HG03342 (cell line): ENCODE results near the gene CP.
"Not testable (repeated sequence)": the region's sequence is repeated elsewhere in the genome, so short reads cannot be mapped to it uniquely, and the experiment has no call there.

ENCODE experiments used
- ATAC-seq: cut with Tn5 transposase; IDR thresholded peaks from one replicate; pipeline ENCODE4 v1.9.1; 2021; ENCODE audit warnings: mild to moderate bottlenecking, moderate library complexity; ENCODE audit not compliant: unreplicated experiment

CP gene

GRCh38 chr3:149231871-149232270, 10.2 kb upstream of the CP start:
- no peak for ATAC-seq

GRCh38 chr3:149227591-149228268, 6.1 kb upstream of the CP start:
- ATAC-seq = no peak

DNA sequence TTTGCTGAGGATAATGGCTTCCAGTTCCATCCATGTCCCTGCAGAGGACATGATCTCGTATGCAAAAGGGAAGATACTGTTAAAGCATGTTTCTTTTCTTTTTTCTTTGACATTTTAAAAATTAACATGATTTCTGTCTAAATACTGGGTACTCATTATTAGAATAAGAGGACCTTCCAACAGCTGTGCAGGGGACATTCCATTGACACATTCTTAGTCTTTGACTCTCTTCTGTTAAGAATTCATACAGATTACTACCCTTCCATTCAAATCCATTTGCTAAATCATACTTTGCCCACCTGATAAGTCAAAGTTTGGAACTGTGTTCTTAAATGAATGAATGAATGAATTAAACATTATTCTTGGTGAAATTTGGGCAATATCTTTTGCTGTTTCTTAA, 5.1 kb upstream of the CP start:
- no peak for ATAC-seq

GRCh38 chr3:149224736-149225594, 3.3 kb upstream of the CP start:
- peak; percentile 93 for ATAC-seq

DNA sequence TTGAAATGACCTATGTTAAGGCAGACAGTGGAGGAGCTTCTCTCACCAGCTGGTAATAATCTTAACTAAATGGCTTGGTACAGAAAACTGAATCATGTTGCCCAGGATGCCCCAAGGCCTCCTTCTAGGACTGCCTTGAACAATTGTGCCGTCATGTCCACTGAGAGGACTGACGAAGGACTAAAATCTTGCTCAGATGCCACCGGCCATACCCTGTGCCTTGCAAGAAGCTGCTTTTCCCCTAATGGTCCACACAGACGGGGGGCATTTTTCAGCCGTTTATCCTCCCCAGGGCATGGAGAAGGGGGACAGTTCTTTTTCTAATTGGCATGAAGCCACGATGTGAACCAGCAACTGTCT, 1.8 kb upstream of the CP start:
- ATAC-seq = no peak

DNA sequence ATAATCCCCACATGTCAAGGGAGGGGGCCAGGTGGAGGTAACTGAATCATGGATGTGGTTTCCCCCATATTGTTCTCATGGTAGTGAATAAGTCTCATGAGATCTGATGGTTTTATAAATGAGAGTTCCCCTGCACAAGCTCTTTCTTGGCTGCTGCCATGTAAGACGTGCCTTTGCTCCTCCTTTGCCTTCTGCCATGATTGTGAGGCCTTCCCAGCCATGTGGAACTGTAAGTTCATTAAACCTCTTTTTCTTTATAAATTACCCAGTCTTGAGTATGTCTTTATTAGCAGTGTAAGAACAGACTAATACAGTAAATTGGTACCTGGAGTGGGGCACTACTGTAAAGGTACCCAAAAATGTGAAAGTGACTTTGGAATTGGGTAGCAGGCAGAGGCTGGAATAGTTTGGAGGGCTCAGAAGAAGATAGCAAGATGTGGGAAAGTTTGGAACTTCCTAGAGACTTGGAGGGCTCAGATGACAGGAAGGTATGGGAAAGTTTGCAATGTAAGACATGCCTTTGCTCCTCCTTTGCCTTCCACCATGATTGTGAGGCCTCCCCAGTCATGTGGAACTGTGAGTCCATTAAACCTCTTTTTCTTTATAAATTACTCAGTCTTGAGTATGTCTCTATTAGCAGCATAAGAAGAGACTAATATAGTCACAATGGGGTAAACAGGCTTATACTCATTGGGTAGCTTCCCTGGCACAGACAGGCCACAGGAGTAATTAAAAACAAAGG, 2.1 kb downstream of the CP start:
- ATAC-seq = not testable (repeated sequence)

- ATAC-seq = no peak
These were observed 4.3 kb downstream of the CP start for GRCh38 chr3:149217347-149217746.

DNA sequence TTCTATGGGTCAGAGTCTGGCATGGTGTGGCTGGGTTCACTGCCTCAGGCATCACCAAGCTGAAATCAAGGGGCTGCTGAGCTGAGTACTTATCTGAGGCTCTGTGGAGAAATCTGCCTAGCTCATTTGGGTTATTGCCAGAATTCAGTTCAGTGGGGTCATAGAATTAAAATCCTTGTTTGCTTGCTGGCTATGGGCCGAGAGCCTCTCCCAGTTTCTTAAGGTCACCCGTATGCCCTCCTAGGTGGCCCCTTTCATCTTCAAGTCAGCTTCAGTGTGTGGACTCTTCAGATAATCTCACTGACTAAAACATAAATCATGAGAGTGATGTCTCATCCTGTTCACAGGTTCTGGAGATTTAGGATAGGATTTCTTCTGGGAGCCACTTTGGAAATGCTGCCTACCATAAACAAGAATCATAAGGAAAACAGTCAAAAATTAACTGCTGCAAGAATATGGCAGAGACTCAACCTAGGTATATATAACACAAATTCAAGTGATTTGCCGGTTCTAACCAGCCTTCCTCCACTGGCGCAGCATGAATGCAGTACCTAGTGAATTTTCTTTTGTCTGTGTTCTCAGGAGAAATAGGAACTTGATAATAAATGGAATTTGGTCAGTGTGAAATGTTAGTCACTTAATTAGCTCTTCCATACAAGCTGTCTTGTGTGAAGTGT, 5.3 kb downstream of the CP start:
- ATAC-seq = no peak

GRCh38 chr3:149215515-149215914, 6.1 kb downstream of the CP start:
- ATAC-seq = no peak

GRCh38 chr3:149214702-149215101, 6.9 kb downstream of the CP start:
- no peak for ATAC-seq

GRCh38 chr3:149212386-149212785, 9.2 kb downstream of the CP start:
- no peak for ATAC-seq

DNA sequence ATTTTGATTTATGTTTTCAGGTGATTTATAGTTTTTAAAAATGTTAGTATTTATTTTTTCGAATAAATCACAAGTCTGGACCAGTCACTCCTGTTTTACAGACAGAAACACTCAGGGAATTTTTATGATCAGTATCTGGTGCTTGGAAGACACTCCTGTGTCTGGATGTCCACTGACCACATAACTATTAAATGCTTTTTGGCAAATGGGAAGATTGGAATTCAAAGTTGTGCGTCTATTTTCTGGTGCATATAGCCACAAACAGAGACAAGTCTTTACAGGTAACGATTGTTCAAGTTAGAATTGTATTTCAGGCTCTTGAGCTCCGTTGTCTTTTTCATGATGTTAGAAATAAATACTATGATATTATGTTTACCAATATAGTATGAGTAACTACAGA, 12.2 kb downstream of the CP start:
- no peak for ATAC-seq

- no peak for ATAC-seq
These were observed 14.2 kb downstream of the CP start for GRCh38 chr3:149207475-149207874.

DNA sequence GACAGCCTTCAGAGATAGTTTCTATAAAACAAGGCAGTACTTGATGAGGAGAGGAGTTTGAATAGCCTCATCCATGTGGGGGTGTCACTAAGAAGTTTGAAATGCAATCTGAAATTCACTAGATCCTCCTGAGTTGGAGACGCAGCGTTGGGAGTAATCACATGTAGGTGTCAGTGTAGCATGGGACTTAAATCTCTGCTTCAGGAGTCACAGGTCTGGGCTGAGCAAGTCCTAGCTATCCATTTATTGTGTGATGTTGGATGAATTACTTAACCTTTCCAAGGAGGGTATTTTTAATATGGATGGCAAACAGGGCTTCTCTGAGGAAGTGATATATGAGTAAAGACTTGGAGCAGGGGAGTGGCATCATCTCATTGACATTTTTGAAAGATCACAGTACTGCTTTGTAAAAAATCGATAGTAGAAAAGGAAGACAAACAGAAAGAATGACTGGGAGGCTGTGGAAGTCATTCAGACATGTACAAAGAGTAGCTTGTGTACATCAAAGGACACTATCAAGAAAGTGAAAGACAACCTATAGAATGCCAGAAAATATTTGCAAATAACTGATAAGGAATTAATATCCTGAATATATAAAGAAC, 17.1 kb downstream of the CP start:
- ATAC-seq = no peak

GRCh38 chr3:149203758-149204157, 17.9 kb downstream of the CP start:
- ATAC-seq = peak; percentile 97

DNA sequence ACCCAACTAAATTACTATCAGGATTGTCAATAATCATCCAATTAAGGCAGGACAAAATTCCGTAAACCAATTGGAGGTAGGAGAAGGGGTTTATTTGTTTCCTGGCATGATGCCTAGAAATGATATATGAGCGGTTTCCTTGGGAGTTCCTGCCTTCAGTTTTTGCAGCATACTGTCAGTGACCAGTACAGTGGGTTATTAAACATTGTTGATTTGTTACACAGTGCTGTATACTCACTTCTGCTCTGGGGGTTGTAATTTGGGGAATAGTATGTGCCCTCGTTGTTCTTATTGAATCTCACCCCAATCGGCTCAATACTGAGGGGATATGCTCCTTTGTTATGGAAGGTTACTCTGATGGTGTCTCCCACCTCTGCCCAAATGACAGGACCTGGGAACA, 22.2 kb downstream of the CP start:
- no peak for ATAC-seq

DNA sequence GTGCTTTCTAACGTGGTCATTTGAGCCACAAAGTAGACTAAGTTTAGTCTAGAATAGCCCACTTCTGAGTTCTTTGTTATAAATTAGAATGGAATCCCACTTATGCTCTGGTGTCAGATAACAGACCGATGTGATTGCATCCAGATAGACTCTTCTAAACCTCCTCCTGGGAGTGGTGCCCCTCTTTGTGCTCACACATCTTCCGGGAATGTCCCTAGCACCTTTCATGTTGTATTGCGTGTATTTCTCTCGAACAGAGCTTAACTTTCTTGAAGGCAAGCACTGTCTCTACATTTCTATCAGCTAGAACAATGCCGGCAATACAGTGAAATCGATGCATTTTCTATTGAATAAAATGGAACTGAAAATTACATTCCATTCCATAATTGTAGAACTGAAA, 23.0 kb downstream of the CP start:
- ATAC-seq = no peak

DNA sequence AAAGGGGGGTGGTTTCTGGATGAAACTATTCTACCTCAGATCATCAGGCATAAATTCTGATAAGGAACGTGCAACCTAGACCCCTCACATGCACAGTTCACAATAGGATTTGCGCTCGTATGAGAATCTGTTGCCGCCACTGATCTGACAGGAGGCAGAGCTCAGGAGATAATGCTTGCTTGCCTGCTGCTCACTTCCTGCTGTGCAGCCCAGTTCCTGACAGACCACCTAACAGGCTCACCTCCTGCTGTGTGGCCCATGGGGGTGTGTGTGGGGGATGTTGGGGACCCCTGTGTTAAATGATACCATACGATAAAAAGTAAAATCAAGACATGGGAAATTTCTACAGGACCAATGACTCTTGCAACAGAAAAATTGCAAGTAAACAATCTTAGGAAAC, 24.0 kb downstream of the CP start:
- no peak for ATAC-seq

DNA sequence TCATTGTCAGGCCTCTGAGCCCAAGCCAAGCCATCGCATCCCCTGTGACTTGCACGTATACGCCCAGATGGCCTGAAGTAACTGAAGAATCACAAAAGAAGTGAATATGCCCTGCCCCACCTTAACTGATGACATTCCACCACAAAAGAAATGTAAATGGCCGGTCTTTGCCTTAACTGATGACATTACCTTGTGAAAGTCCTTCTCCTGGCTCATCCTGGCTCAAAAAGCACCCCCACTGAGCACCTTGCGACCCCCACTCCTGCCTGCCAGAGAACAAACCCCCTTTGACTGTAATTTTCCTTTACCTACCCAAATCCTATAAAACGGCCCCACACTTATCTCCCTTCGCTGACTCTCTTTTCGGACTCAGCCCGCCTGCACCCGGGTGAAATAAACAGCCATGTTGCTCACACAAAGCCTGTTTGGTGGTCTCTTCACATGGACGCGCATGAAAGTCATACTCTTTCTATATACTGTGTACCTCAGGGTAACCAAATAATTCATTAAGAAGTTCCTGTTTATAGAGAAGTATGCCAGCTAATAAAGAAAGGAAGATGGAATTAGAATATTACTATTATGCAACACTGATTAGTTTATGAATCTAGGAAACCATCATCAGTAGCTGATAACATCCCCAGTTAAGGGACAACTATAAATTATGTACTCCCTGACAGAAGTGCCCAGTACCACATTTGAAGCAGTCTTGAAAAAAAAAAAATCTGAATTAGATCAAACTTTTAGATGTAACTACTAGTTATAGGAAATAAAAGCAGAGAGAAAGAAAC, 24.6 kb downstream of the CP start:
- not testable (repeated sequence) for ATAC-seq

GRCh38 chr3:149195221-149195620, 26.4 kb downstream of the CP start:
- ATAC-seq = no peak
